Uterus (tissue), 2 donors: ENCODE data around the gene RBMS3.

ENCODE experiments used
- POLR2A ChIP-seq, 2 donors: fragments of 450-650 bp; IDR thresholded peaks; one replicate each; pipeline ENCODE4 v1.6.1; 2016; ENCODE audit warnings: antibody characterized with exemption in 2 of 2, mild to moderate bottlenecking in 1 of 2, moderate library complexity in 1 of 2
- TF ChIP-seq, protein P1 (sequence below), 4 experiments: fragments of 200-600 bp in 2 of 4; fragments of 450-650 bp in 2 of 4; sonication (generic) in 2 of 4; IDR thresholded peaks; one replicate each; pipeline ENCODE4 v1.5.1; 2016 to 2019; ENCODE audit warnings: antibody characterized with exemption in 4 of 4, mild to moderate bottlenecking in 2 of 4, moderate library complexity in 1 of 4

- TF ChIP-seq, protein P1, sequence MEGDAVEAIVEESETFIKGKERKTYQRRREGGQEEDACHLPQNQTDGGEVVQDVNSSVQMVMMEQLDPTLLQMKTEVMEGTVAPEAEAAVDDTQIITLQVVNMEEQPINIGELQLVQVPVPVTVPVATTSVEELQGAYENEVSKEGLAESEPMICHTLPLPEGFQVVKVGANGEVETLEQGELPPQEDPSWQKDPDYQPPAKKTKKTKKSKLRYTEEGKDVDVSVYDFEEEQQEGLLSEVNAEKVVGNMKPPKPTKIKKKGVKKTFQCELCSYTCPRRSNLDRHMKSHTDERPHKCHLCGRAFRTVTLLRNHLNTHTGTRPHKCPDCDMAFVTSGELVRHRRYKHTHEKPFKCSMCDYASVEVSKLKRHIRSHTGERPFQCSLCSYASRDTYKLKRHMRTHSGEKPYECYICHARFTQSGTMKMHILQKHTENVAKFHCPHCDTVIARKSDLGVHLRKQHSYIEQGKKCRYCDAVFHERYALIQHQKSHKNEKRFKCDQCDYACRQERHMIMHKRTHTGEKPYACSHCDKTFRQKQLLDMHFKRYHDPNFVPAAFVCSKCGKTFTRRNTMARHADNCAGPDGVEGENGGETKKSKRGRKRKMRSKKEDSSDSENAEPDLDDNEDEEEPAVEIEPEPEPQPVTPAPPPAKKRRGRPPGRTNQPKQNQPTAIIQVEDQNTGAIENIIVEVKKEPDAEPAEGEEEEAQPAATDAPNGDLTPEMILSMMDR (IDR thresholded peaks at IDR 0.05): no peak
- no peak for TF ChIP-seq POLR2A (IDR thresholded peaks at IDR 0.05)
Observed at GRCh38 chr3:29392625-29393388, 111.9 kb downstream of the RBMS3 start.
